GM21381 (cell line): ENCODE results near the gene PKP3.
"Not testable (repeated sequence)": the region's sequence is repeated elsewhere in the genome, so short reads cannot be mapped to it uniquely, and the experiment has no call there.

Source experiments
- ATAC-seq: cut with Tn5 transposase; IDR thresholded peaks from one replicate; pipeline ENCODE4 v1.9.1; 2021; ENCODE audit warnings: mild to moderate bottlenecking, moderate library complexity; ENCODE audit not compliant: unreplicated experiment

Gene PKP3

GRCh38 chr11:376531-377173 lies 17.4 kb upstream of the PKP3 start:
- no peak for ATAC-seq

- ATAC-seq, result no peak
These were observed 16.7 kb upstream of the PKP3 start for GRCh38 chr11:377174-377865.

GRCh38 chr11:377883-378500 lies 16.0 kb upstream of the PKP3 start:
- ATAC-seq, result no peak

GRCh38 chr11:379205-380094 lies 14.6 kb upstream of the PKP3 start:
- ATAC-seq, result no peak

GRCh38 chr11:380095-380480 lies 13.9 kb upstream of the PKP3 start:
- ATAC-seq, result no peak

- no peak for ATAC-seq
These were observed 13.5 kb upstream of the PKP3 start for GRCh38 chr11:380491-380890.

- ATAC-seq, result no peak
These were observed 13.0 kb upstream of the PKP3 start for GRCh38 chr11:380996-381395.

GRCh38 chr11:381501-382072 lies 12.4 kb upstream of the PKP3 start:
- no peak for ATAC-seq

GRCh38 chr11:382081-382629 lies 11.9 kb upstream of the PKP3 start:
- ATAC-seq, result no peak

- no peak for ATAC-seq
These were observed 10.6 kb upstream of the PKP3 start for GRCh38 chr11:383431-383830.

- ATAC-seq, result no peak
These were observed 9.5 kb upstream of the PKP3 start for GRCh38 chr11:384511-384910.

- ATAC-seq, result no peak
These were observed 8.2 kb upstream of the PKP3 start for GRCh38 chr11:385594-386351.

- ATAC-seq, result no peak
These were observed 7.5 kb upstream of the PKP3 start for GRCh38 chr11:386483-386882.

- ATAC-seq, result no peak
These were observed 6.7 kb upstream of the PKP3 start for GRCh38 chr11:387193-387793.

GRCh38 chr11:389369-389768 lies 4.6 kb upstream of the PKP3 start:
- not testable (repeated sequence) for ATAC-seq

- ATAC-seq, result no peak
These were observed 3.8 kb upstream of the PKP3 start for GRCh38 chr11:390175-390574.

GRCh38 chr11:391117-392017 lies 2.6 kb upstream of the PKP3 start:
- ATAC-seq, result no peak

- no peak for ATAC-seq
These were observed 1.8 kb upstream of the PKP3 start for GRCh38 chr11:392102-392777.
